ENCODE measurements around the gene SPCS2.

DNA sequence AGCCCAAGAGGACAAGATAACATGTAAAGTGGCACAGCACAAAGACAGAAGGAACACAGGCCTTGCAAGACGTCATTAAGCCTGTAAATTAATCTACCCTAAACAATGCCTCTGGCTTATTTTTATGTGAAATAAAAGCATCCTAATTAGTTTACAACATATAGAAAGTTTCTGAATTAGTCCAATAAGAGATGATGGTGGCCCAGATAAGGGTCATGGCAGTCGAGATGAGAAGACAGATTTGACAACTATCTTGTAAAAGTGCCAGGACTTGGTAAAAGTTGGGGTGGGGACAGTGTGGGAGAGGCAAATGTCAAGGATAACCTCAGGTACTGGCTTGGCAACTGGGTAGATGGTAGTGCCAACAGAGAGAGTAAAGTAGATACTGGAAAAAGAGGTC is 13.8 kb upstream of the SPCS2 start:
- TF ChIP-seq EP300 (IDR thresholded peaks at IDR 0.05) (no peak), POLR2AphosphoS5 (IDR thresholded peaks at IDR 0.05) (no peak), POLR2A (IDR thresholded peaks at IDR 0.05) (no peak)
- TF ChIP-seq, protein P1, sequence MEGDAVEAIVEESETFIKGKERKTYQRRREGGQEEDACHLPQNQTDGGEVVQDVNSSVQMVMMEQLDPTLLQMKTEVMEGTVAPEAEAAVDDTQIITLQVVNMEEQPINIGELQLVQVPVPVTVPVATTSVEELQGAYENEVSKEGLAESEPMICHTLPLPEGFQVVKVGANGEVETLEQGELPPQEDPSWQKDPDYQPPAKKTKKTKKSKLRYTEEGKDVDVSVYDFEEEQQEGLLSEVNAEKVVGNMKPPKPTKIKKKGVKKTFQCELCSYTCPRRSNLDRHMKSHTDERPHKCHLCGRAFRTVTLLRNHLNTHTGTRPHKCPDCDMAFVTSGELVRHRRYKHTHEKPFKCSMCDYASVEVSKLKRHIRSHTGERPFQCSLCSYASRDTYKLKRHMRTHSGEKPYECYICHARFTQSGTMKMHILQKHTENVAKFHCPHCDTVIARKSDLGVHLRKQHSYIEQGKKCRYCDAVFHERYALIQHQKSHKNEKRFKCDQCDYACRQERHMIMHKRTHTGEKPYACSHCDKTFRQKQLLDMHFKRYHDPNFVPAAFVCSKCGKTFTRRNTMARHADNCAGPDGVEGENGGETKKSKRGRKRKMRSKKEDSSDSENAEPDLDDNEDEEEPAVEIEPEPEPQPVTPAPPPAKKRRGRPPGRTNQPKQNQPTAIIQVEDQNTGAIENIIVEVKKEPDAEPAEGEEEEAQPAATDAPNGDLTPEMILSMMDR (IDR thresholded peaks at IDR 0.05), result no peak
